ENCODE measurements around the gene ROR1.

Gene ROR1

GRCh38 chr1:63845346-63845745 is 71.5 kb downstream of the ROR1 start:
- Histone ChIP-seq H3K4me1 (ENCODE audit: control insufficient read depth, insufficient read depth, low read length) (no peaks in the 10 kb centered on the region), H3K27ac (ENCODE audit: extremely low read depth, low read depth, low read length) (no peak overlapping the region), H3K9me3 (ENCODE audit: control insufficient read depth, insufficient read depth, low read depth, low read length) (no peaks in the 10 kb centered on the region), H3K4me3 (ENCODE audit: low read depth, low read length) (no peak overlapping the region), H3K36me3 (ENCODE audit: control insufficient read depth in 2 of 2, insufficient read depth in 1 of 2, low read length in 2 of 2) (no peaks in the 10 kb centered on the region)
- no peak for TF ChIP-seq ZNF449 (tag by site-specific recombination; IDR thresholded peaks at IDR 0.05)
- 0 out of 2 replicates have a peak, but pooled peaks have one; percentile 26 for TF ChIP-seq ZNF558 (tag by site-specific recombination; IDR thresholded peaks at IDR 0.05)
- peak; percentile 63 for TF ChIP-seq ZBTB17 (tag by site-specific recombination; IDR thresholded peaks at IDR 0.05)
- no peak for TF ChIP-seq ZNF660 (tag by site-specific recombination; IDR thresholded peaks at IDR 0.05)
- TF ChIP-seq ATF2 (tag by site-specific recombination; IDR thresholded peaks at IDR 0.05; ENCODE audit: low read depth) = peak; percentile 93
- POLR2A ChIA-PET = interaction anchor here (0.5 kb wide), 1 partner anchor 34 kb away, joined by 4 read pairs; no protein-coding TSS in a partner anchor
- CTCF ChIA-PET = no interaction called here

- ChIA-PET CTCF (interaction anchor here (0.9 kb wide), 1 partner anchor 290 kb away, joined by 3 read pairs; no protein-coding TSS in a partner anchor), POLR2A (no interaction called here)
- no peaks in the 10 kb centered on the region for H3K4me1 ChIP-seq (ENCODE audit: control insufficient read depth, insufficient read depth, low read length)
- H3K27ac ChIP-seq (ENCODE audit: extremely low read depth, low read depth, low read length) = no peak overlapping the region
- no peak overlapping the region for H3K4me3 ChIP-seq (ENCODE audit: low read depth, low read length)
- no peaks in the 10 kb centered on the region for H3K36me3 ChIP-seq (ENCODE audit: control insufficient read depth in 2 of 2, insufficient read depth in 1 of 2, low read length in 2 of 2)
- H3K9me3 ChIP-seq (ENCODE audit: control insufficient read depth, insufficient read depth, low read depth, low read length) = no peaks in the 10 kb centered on the region
- TF ChIP-seq ZNF677 (tag by site-specific recombination; IDR thresholded peaks at IDR 0.05) = no peak
- TF ChIP-seq ZNF555 (tag by site-specific recombination; conservative IDR thresholded peaks at IDR 0.05) = no peak
- TF ChIP-seq OVOL3 (tag by site-specific recombination; IDR thresholded peaks at IDR 0.05) = no peak
- no peak for TF ChIP-seq ZNF155 (tag by site-specific recombination; IDR thresholded peaks at IDR 0.05)
- no peak for TF ChIP-seq ZSCAN16 (tag by site-specific recombination; IDR thresholded peaks at IDR 0.05)
- no peak for TF ChIP-seq ZNF621 (tag by site-specific recombination; IDR thresholded peaks at IDR 0.05)
- TF ChIP-seq HIC1 (tag by site-specific recombination; IDR thresholded peaks at IDR 0.05) = no peak
- TF ChIP-seq ZNF335 (tag by site-specific recombination; conservative IDR thresholded peaks at IDR 0.05) = no peak
- TF ChIP-seq ZNF639 (tag by site-specific recombination; IDR thresholded peaks at IDR 0.05) = no peak
- no peak for TF ChIP-seq ZBTB44 (tag by site-specific recombination; IDR thresholded peaks at IDR 0.05)
- no peak for TF ChIP-seq ZNF19 (tag by site-specific recombination; IDR thresholded peaks at IDR 0.05; ENCODE audit: low read depth)
- no peak for TF ChIP-seq ZNF48 (tag by site-specific recombination; IDR thresholded peaks at IDR 0.05)
- no peak for TF ChIP-seq ZNF473 (tag by site-specific recombination; IDR thresholded peaks at IDR 0.05)
- no peak for TF ChIP-seq YY1 (tag by site-specific recombination; IDR thresholded peaks at IDR 0.05)
- TF ChIP-seq ZNF169 (tag by site-specific recombination; IDR thresholded peaks at IDR 0.05) = no peak
- TF ChIP-seq ZEB2 (tag by site-specific recombination; IDR thresholded peaks at IDR 0.05) = no peak
- TF ChIP-seq ZNF132 (tag by site-specific recombination; IDR thresholded peaks at IDR 0.05; ENCODE audit: borderline replicate concordance) = no peak
- no peak for TF ChIP-seq TRIM28 (IDR thresholded peaks at IDR 0.05; ENCODE audit: borderline replicate concordance, low read length)
These were observed 73.6 kb downstream of the ROR1 start for GRCh38 chr1:63847308-63847910.

Measured in HEK293 (cell line).